Measurements from ENCODE around the gene SLC51A.

SLC51A gene

GRCh38 chr3:196192036-196192523 is 24.3 kb upstream of the SLC51A start:
- peak; percentile 47; the same call in 1 of the 2 replicates for TF ChIP-seq POLR2AphosphoS5 (IDR thresholded peaks at IDR 0.05; ENCODE audit: low read depth)
- TF ChIP-seq, protein P1, sequence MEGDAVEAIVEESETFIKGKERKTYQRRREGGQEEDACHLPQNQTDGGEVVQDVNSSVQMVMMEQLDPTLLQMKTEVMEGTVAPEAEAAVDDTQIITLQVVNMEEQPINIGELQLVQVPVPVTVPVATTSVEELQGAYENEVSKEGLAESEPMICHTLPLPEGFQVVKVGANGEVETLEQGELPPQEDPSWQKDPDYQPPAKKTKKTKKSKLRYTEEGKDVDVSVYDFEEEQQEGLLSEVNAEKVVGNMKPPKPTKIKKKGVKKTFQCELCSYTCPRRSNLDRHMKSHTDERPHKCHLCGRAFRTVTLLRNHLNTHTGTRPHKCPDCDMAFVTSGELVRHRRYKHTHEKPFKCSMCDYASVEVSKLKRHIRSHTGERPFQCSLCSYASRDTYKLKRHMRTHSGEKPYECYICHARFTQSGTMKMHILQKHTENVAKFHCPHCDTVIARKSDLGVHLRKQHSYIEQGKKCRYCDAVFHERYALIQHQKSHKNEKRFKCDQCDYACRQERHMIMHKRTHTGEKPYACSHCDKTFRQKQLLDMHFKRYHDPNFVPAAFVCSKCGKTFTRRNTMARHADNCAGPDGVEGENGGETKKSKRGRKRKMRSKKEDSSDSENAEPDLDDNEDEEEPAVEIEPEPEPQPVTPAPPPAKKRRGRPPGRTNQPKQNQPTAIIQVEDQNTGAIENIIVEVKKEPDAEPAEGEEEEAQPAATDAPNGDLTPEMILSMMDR (IDR thresholded peaks at IDR 0.05; ENCODE audit: insufficient read depth, low read length): no peak
- Histone ChIP-seq H3K4me3 (replicated peaks; ENCODE audit: insufficient read depth, low read length) (no peak overlapping the region), H3K27me3 (ENCODE audit: insufficient read depth, poor library complexity, severe bottlenecking) (no peaks in the 10 kb centered on the region), H3K27ac (replicated peaks) (peak overlapping the region; percentile 92)
- DNase-seq (ENCODE audit: low read depth in 1 of 2, low spot score in 1 of 2): peak in 1 of 2 experiments; percentile 85

DNA sequence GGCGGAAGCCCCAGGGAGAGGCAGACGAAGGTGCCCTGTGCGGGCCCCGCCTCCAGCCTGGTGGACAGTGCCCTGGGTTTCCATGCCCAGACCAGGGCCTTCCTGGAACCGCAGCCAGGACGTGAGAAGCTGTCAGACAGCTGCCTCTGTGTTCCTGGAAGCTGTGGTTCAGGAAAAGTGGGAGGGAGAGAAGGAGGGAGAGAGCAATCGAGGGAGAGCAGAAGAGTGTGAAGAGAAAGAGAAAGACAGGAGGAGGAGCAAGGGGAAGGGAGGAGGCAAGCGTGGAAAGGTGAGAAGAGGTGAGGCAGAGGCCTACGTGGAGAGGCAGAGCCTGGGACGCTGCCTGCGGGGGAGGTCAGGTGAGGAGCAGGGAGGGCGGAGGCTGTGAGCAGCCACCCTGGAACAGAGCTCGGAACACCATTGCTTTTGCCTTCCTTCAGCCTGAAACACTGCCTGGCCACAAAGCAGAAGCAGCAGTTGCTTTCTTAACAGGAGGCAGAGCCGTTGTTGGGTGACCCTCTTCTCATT is 23.7 kb upstream of the SLC51A start:
- H3K27me3 ChIP-seq (ENCODE audit: insufficient read depth, poor library complexity, severe bottlenecking): no peaks in the 10 kb centered on the region
- H3K4me3 ChIP-seq (replicated peaks; ENCODE audit: insufficient read depth, low read length): no peak overlapping the region
- H3K27ac ChIP-seq (replicated peaks): peak overlapping the region; percentile 92
- TF ChIP-seq SPI1 (IDR thresholded peaks at IDR 0.05; ENCODE audit: borderline replicate concordance, low read depth) (peak; percentile 15; the same call in 1 of the 2 replicates), POLR2AphosphoS5 (IDR thresholded peaks at IDR 0.05; ENCODE audit: low read depth) (0 out of 2 replicates have a peak, but pooled peaks have one; percentile 16), GABPA (IDR thresholded peaks at IDR 0.05; ENCODE audit: low read depth) (no peak)
- peak in 1 of 2 experiments; percentile 82 for DNase-seq (ENCODE audit: low read depth in 1 of 2, low spot score in 1 of 2)

DNA sequence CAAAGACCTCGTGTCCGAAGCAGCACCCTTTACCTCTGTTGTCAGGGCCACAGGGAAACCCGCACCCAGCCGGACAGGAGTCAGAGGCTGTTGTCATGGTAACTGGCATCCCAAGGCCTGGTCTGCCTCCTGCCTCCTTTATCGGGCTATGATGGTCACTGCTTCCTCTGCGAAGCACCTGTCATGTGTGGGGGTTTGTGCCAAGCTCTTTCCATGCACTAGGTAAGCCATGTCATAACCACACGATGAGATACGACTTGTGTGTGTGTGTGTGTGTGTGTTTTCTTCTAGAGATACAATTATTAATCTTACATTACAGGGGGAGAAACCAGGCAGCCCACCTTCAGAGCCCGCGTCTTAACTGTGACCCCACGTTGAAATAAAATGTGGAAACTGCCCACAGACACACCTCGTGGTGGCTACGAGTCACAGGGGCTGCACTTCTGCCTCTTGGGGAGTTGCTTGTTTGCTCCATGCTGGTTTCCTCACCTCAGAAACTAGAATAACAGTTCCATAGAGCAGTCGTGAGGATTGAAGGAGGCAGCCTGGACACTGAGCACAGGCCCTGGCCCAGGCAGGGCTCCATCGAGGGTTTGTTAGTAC is 23.1 kb upstream of the SLC51A start:
- Histone ChIP-seq H3K4me3 (replicated peaks; ENCODE audit: insufficient read depth, low read length) (no peak overlapping the region), H3K27me3 (ENCODE audit: insufficient read depth, poor library complexity, severe bottlenecking) (no peaks in the 10 kb centered on the region), H3K27ac (replicated peaks) (peak overlapping the region; percentile 92)
- peak in 1 of 2 experiments; percentile 50 for DNase-seq (ENCODE audit: low read depth in 1 of 2, low spot score in 1 of 2)
- TF ChIP-seq GABPA (IDR thresholded peaks at IDR 0.05; ENCODE audit: low read depth): no peak
- no peak for TF ChIP-seq REST (IDR thresholded peaks at IDR 0.05; ENCODE audit: insufficient replicate concordance, low read depth)
- TF ChIP-seq POLR2AphosphoS5 (IDR thresholded peaks at IDR 0.05; ENCODE audit: low read depth): no peak; the same call in 1 of the 2 replicates
- no peak for TF ChIP-seq SPI1 (IDR thresholded peaks at IDR 0.05; ENCODE audit: borderline replicate concordance, low read depth)
- TF ChIP-seq, protein P1 (IDR thresholded peaks at IDR 0.05; ENCODE audit: insufficient read depth, low read length): no peak

DNA sequence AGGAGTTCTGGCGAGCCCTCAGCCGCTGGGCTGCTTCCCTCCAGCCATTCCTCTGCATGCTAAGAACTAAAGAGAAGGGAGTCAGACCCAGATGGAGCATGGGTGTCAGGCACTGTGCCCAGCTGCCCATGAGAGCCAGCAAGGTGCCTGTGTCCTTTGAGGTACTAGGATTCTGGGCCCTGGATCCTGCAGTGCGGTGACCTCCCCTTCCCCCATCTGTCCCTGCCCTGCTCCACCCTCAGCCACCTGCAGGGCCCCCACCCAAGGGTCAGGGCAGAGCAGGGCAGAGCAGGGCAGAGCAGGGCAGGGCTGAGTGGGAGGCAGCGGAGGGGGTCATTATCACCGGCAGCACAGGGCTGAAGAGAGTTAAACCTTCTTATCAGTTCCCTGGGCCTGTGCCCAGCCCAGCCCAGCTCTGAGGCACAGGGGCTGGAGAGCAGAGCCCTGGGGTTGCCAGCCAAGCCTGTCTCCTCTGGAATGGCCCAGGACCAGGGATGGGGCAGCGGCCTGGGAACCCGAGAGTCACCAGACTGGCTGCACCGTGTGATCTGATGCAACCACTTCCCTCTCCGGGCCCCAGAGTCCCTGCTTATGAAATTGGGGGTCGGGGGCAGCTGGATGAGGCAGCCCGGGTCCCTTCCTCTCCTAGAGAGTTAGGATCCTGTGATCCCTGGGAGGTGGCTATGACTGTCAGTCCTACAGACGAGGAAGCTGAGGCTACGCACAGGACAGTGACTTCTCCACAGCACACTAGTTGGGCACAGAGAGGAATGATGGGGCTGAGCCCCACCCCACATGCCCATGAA is 22.4 kb upstream of the SLC51A start:
- peak; percentile 69 to 97 for DNase-seq (ENCODE audit: low read depth in 1 of 2, low spot score in 1 of 2)
- Histone ChIP-seq H3K4me3 (replicated peaks; ENCODE audit: insufficient read depth, low read length) (no peak overlapping the region), H3K27ac (replicated peaks) (peak overlapping the region; percentile 92), H3K27me3 (ENCODE audit: insufficient read depth, poor library complexity, severe bottlenecking) (no peaks in the 10 kb centered on the region)
- peak; percentile 55; the same call in 1 of the 2 replicates for TF ChIP-seq SPI1 (IDR thresholded peaks at IDR 0.05; ENCODE audit: borderline replicate concordance, low read depth)
- no peak for TF ChIP-seq POLR2AphosphoS5 (IDR thresholded peaks at IDR 0.05; ENCODE audit: low read depth)

DNA sequence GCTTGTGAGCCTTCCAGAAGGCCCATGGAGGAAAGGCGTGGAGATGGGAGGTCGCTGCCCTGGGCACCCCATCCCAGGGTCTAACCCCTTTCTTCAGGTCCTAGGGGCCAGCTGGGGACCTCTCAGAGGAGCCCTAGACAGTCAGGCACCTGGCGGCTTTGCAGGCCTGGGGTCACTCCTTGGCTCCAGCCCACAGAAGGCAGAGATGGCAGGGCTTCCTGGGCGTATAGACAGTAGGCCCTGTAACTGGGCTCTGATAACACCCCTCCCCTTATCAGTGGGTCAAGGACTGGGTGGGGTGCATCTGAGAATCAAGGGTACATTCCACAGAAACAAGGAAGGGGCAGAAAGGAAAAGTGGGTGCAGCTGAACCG is 21.8 kb upstream of the SLC51A start:
- no peak for DNase-seq (ENCODE audit: low read depth in 1 of 2, low spot score in 1 of 2)
- Histone ChIP-seq H3K27ac (replicated peaks) (peak overlapping the region; percentile 92), H3K4me3 (replicated peaks; ENCODE audit: insufficient read depth, low read length) (no peak overlapping the region), H3K27me3 (ENCODE audit: insufficient read depth, poor library complexity, severe bottlenecking) (no peaks in the 10 kb centered on the region)
- TF ChIP-seq POLR2AphosphoS5 (IDR thresholded peaks at IDR 0.05; ENCODE audit: low read depth): no peak
- TF ChIP-seq, protein P1 (IDR thresholded peaks at IDR 0.05; ENCODE audit: insufficient read depth, low read length): no peak
- no peak for TF ChIP-seq GABPA (IDR thresholded peaks at IDR 0.05; ENCODE audit: low read depth)
- no peak for TF ChIP-seq SPI1 (IDR thresholded peaks at IDR 0.05; ENCODE audit: borderline replicate concordance, low read depth)
